Esophagus muscularis mucosa (tissue), 3 donors: ENCODE measurements around the gene DAPK2.

Experiments
- POLR2A ChIP-seq: fragments of 450-650 bp; IDR thresholded peaks from one replicate; pipeline ENCODE4 v1.6.1; 2017; ENCODE audit warnings: antibody characterized with exemption, moderate library complexity, mild to moderate bottlenecking, low read depth
- TF ChIP-seq, protein P1 (sequence below), 3 experiments: fragments of 200-600 bp in 2 of 3; fragments of 450-650 bp in 1 of 3; sonication (generic) in 2 of 3; IDR thresholded peaks; one replicate each; pipeline ENCODE4 v1.5.1; 2017 to 2019; ENCODE audit warnings: antibody characterized with exemption in 3 of 3, mild to moderate bottlenecking in 2 of 3, moderate library complexity in 1 of 3

DNA sequence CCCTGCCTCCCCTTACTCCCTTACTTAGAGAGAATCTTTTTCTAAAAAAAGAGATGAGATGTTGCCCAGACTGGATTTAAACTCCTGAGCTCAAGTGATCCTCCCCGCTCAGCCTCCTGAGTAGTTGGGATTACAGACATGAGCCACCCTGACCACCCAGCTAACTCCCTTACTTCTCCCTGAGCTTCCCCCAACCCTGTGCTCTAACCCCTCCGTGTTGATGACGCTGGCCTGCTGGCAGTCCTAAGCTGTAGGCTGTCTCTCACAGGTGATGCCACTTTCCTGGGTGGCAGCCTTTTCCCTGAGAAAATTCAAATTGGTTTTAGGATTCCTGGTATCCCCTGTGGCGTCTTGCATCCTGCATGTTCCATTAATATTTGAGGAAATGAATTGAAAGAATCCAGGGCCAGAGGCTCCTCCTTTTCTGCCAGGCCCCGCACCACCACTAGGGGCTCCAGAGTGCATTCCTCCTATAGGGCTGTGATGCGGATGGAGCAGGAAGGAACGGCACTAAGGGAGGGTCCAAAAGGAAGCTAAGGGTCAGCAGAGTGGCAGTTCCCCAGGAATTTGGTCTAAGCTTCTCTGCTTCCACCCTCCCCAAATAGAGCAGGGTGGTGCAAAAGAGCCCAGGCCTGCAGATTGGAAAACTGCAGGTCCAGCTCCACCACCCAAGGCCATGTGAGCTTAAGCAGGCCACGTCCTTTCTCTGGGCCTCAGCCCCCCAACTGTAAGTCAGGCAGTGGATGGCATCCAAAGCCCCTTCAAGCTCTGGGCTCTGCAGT is 101.1 kb downstream of the DAPK2 start:
- TF ChIP-seq, protein P1, sequence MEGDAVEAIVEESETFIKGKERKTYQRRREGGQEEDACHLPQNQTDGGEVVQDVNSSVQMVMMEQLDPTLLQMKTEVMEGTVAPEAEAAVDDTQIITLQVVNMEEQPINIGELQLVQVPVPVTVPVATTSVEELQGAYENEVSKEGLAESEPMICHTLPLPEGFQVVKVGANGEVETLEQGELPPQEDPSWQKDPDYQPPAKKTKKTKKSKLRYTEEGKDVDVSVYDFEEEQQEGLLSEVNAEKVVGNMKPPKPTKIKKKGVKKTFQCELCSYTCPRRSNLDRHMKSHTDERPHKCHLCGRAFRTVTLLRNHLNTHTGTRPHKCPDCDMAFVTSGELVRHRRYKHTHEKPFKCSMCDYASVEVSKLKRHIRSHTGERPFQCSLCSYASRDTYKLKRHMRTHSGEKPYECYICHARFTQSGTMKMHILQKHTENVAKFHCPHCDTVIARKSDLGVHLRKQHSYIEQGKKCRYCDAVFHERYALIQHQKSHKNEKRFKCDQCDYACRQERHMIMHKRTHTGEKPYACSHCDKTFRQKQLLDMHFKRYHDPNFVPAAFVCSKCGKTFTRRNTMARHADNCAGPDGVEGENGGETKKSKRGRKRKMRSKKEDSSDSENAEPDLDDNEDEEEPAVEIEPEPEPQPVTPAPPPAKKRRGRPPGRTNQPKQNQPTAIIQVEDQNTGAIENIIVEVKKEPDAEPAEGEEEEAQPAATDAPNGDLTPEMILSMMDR (IDR thresholded peaks at IDR 0.05), result peak; percentile 70 to 97 (median 77)
- TF ChIP-seq POLR2A, result no peak
